Esophagus muscularis mucosa (tissue), 4 donors: Measurements from ENCODE around the gene RAPGEF1.

ENCODE experiments used
- EP300 ChIP-seq: sonication (generic); formaldehyde crosslinking; IDR thresholded peaks from one replicate; pipeline ENCODE4 v1.6.1; 2017; ENCODE audit warnings: antibody characterized with exemption
- POLR2A ChIP-seq: fragments of 450-650 bp; IDR thresholded peaks from one replicate; pipeline ENCODE4 v1.6.1; 2017; ENCODE audit warnings: antibody characterized with exemption, moderate library complexity, mild to moderate bottlenecking, low read depth
- POLR2AphosphoS5 ChIP-seq, 2 donors: sonication (generic); formaldehyde crosslinking; IDR thresholded peaks; one replicate each; pipeline ENCODE4 v1.6.1; 2017; ENCODE audit warnings: antibody characterized with exemption in 2 of 2
- TF ChIP-seq, protein P1 (sequence below), 3 experiments: fragments of 200-600 bp in 2 of 3; fragments of 450-650 bp in 1 of 3; sonication (generic) in 2 of 3; IDR thresholded peaks; one replicate each; pipeline ENCODE4 v1.5.1; 2017 to 2019; ENCODE audit warnings: antibody characterized with exemption in 3 of 3, mild to moderate bottlenecking in 2 of 3, moderate library complexity in 1 of 3

DNA sequence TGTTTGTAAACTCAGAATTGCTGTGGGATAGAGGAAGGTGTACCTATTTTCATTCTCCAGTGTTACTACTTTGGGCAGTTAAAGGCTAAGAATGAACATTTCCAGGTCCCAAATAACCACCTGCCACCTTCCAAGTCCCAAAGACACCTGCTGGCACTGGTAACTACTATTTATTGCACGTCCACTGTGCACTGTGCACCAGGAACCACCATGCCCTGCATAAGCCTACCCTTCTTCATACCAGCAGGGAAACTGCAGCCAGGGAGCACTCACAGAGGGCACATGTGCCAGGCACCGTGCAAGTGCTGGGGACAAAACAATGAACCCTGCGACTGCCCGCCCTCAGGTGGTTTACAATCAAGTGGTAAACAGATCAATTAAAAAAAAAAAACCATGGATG is 34.9 kb downstream of the RAPGEF1 start:
- no peak for TF ChIP-seq POLR2A
- TF ChIP-seq, protein P1, sequence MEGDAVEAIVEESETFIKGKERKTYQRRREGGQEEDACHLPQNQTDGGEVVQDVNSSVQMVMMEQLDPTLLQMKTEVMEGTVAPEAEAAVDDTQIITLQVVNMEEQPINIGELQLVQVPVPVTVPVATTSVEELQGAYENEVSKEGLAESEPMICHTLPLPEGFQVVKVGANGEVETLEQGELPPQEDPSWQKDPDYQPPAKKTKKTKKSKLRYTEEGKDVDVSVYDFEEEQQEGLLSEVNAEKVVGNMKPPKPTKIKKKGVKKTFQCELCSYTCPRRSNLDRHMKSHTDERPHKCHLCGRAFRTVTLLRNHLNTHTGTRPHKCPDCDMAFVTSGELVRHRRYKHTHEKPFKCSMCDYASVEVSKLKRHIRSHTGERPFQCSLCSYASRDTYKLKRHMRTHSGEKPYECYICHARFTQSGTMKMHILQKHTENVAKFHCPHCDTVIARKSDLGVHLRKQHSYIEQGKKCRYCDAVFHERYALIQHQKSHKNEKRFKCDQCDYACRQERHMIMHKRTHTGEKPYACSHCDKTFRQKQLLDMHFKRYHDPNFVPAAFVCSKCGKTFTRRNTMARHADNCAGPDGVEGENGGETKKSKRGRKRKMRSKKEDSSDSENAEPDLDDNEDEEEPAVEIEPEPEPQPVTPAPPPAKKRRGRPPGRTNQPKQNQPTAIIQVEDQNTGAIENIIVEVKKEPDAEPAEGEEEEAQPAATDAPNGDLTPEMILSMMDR (IDR thresholded peaks at IDR 0.05), result no peak
- TF ChIP-seq POLR2AphosphoS5 (IDR thresholded peaks at IDR 0.05), result no peak
- no peak for TF ChIP-seq EP300
